ENCODE data around the gene GRIN3B.
"Not testable (repeated sequence)": the region's sequence is repeated elsewhere in the genome, so short reads cannot be mapped to it uniquely, and the experiment has no call there.

The GRIN3B gene

GRCh38 chr19:1019616-1019961, 19.4 kb downstream of the GRIN3B start:
- DNase-seq (ENCODE audit: low spot score) = no peak

GRCh38 chr19:1019980-1020867, 20.0 kb downstream of the GRIN3B start:
- no peak for DNase-seq (ENCODE audit: low spot score)

- peak; percentile 98 for DNase-seq (ENCODE audit: low spot score)
Measured at GRCh38 chr19:1020868-1021425, 20.7 kb downstream of the GRIN3B start, which contains the start of gene TMEM259. TMEM259 (minus strand) TSS chr19:1021123; CDS start chr19:1020996, 127 bp downstream.

- DNase-seq (ENCODE audit: low spot score) = not testable (repeated sequence)
Measured at GRCh38 chr19:1023883-1024188, 23.6 kb downstream of the GRIN3B start.

- DNase-seq (ENCODE audit: low spot score) = not testable (repeated sequence)
Measured at GRCh38 chr19:1025080-1025479, 24.9 kb downstream of the GRIN3B start.

GRCh38 chr19:1025960-1026782, 26.0 kb downstream of the GRIN3B start, which contains the start of gene CNN2:
CNN2 (plus strand) TSS chr19:1026608; CDS start chr19:1026662, 54 bp downstream.
- peak; percentile 56 for DNase-seq (ENCODE audit: low spot score)

GRCh38 chr19:1026783-1027649, 26.8 kb downstream of the GRIN3B start:
- no peak for DNase-seq (ENCODE audit: low spot score)

GRCh38 chr19:1027650-1028061, 27.4 kb downstream of the GRIN3B start:
- DNase-seq (ENCODE audit: low spot score) = no peak

GRCh38 chr19:1028062-1028926, 28.1 kb downstream of the GRIN3B start:
- no peak for DNase-seq (ENCODE audit: low spot score)

- DNase-seq (ENCODE audit: low spot score) = no peak
Measured at GRCh38 chr19:1032264-1032867, 32.1 kb downstream of the GRIN3B start.

- DNase-seq (ENCODE audit: low spot score) = no peak
Measured at GRCh38 chr19:1035998-1036621, 35.9 kb downstream of the GRIN3B start.

- no peak for DNase-seq (ENCODE audit: low spot score)
Measured at GRCh38 chr19:1037621-1038064, 37.4 kb downstream of the GRIN3B start.

- no peak for DNase-seq (ENCODE audit: low spot score)
Measured at GRCh38 chr19:1038978-1039645, 38.9 kb downstream of the GRIN3B start.

- peak; percentile 99 for DNase-seq (ENCODE audit: low spot score)
Measured at GRCh38 chr19:1039646-1040475, 39.6 kb downstream of the GRIN3B start, which contains the start of gene ABCA7. ABCA7 (plus strand) TSS chr19:1040107; CDS start chr19:1041362, 1,255 bp downstream.

- DNase-seq (ENCODE audit: low spot score) = peak; percentile 97
Measured at GRCh38 chr19:1040476-1041271, 40.5 kb downstream of the GRIN3B start.

GRCh38 chr19:1041272-1041834, 41.1 kb downstream of the GRIN3B start:
- DNase-seq (ENCODE audit: low spot score) = no peak

Data from hematopoietic multipotent progenitor cell treated with erythropoietin and hydrocortisone succinate and interleukin-3 and kit ligand, for 15 days (in vitro differentiated cells).